ENCODE measurements around the gene SHISA9.

SHISA9 gene

DNA sequence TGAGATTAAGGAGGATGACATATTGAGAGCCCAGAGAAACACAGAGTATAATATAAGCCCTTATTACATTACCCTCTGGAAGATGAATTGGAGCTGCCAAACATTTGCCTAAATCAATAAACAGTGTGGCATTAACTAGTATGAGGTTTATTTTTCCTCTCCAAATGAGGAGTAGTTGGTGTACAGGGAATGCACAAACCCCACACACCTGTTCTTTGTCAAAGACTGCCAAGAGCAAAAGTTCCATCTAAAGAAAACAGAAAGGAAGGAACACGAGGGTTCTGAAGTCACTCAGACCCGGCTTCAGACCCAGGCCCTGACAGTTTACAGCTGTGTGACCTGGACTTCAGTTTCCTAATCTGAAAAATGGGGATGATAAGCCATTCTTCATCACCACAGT lies 138.1 kb downstream of the SHISA9 start:
- TF ChIP-seq, protein P1, sequence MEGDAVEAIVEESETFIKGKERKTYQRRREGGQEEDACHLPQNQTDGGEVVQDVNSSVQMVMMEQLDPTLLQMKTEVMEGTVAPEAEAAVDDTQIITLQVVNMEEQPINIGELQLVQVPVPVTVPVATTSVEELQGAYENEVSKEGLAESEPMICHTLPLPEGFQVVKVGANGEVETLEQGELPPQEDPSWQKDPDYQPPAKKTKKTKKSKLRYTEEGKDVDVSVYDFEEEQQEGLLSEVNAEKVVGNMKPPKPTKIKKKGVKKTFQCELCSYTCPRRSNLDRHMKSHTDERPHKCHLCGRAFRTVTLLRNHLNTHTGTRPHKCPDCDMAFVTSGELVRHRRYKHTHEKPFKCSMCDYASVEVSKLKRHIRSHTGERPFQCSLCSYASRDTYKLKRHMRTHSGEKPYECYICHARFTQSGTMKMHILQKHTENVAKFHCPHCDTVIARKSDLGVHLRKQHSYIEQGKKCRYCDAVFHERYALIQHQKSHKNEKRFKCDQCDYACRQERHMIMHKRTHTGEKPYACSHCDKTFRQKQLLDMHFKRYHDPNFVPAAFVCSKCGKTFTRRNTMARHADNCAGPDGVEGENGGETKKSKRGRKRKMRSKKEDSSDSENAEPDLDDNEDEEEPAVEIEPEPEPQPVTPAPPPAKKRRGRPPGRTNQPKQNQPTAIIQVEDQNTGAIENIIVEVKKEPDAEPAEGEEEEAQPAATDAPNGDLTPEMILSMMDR (IDR thresholded peaks at IDR 0.05; ENCODE audit: low read depth, low read length), result no peak
- no peak overlapping the region for H3K4me3 ChIP-seq (ENCODE audit: low read length)
- no peaks in the 10 kb centered on the region for H3K36me3 ChIP-seq (replicated peaks; ENCODE audit: low read depth, low read length)
- H2AFZ ChIP-seq (ENCODE audit: low read depth, low read length), result no peak overlapping the region
- no peaks in the 10 kb centered on the region for H3K9me3 ChIP-seq (ENCODE audit: insufficient read depth, low read length)
- 0 out of 2 replicates have a peak, but pooled peaks cover 4% of the 10 kb centered on the region for H4K20me1 ChIP-seq (ENCODE audit: insufficient read depth, low read length)
- H3K4me2 ChIP-seq (ENCODE audit: low read length), result no peak overlapping the region
- H3K27ac ChIP-seq (ENCODE audit: low read length), result no peak overlapping the region
- no peak overlapping the region for H3K9ac ChIP-seq (ENCODE audit: low read length)
- H3K79me2 ChIP-seq (ENCODE audit: low read length), result no peaks in the 10 kb centered on the region
- H3K27me3 ChIP-seq (ENCODE audit: low read depth, low read length), result no peaks in the 10 kb centered on the region; the same call in 1 of the 2 replicates
- H3K4me1 ChIP-seq (ENCODE audit: low read length), result no peaks in the 10 kb centered on the region

DNA sequence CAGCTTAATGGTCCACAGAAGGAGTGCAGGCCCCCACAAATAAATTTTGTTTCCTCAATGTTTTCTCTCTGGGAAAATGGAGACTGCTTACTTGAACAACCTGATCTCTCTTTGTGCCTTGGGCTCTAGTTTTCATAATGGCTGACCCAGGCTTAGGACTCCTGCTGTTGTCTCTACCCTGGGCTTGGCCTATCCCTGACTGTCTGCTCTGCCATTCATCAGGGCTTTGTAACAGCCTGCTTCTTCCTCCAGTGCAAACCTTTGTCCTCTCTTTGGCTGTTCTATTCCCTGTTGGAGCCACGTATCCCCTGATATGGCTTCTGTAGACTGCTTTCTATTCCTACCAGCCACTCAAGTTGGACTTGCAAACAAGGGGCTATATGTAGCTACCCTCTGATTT lies 139.8 kb downstream of the SHISA9 start:
- Histone ChIP-seq H3K79me2 (ENCODE audit: low read length) (no peaks in the 10 kb centered on the region), H2AFZ (ENCODE audit: low read depth, low read length) (no peak overlapping the region), H3K4me1 (ENCODE audit: low read length) (no peaks in the 10 kb centered on the region), H3K27ac (ENCODE audit: low read length) (no peak overlapping the region), H3K27me3 (ENCODE audit: low read depth, low read length) (no peaks in the 10 kb centered on the region; the same call in 1 of the 2 replicates), H4K20me1 (ENCODE audit: insufficient read depth, low read length) (0 out of 2 replicates have a peak, but pooled peaks cover 3% of the 10 kb centered on the region), H3K4me3 (ENCODE audit: low read length) (no peak overlapping the region), H3K4me2 (ENCODE audit: low read length) (no peak overlapping the region), H3K36me3 (replicated peaks; ENCODE audit: low read depth, low read length) (no peaks in the 10 kb centered on the region), H3K9me3 (ENCODE audit: insufficient read depth, low read length) (no peaks in the 10 kb centered on the region), H3K9ac (ENCODE audit: low read length) (no peak overlapping the region)
- TF ChIP-seq EZH2phosphoT487 (IDR thresholded peaks at IDR 0.05; ENCODE audit: low read depth), result no peak
- TF ChIP-seq, protein P1 (IDR thresholded peaks at IDR 0.05; ENCODE audit: low read depth, low read length), result no peak

DNA sequence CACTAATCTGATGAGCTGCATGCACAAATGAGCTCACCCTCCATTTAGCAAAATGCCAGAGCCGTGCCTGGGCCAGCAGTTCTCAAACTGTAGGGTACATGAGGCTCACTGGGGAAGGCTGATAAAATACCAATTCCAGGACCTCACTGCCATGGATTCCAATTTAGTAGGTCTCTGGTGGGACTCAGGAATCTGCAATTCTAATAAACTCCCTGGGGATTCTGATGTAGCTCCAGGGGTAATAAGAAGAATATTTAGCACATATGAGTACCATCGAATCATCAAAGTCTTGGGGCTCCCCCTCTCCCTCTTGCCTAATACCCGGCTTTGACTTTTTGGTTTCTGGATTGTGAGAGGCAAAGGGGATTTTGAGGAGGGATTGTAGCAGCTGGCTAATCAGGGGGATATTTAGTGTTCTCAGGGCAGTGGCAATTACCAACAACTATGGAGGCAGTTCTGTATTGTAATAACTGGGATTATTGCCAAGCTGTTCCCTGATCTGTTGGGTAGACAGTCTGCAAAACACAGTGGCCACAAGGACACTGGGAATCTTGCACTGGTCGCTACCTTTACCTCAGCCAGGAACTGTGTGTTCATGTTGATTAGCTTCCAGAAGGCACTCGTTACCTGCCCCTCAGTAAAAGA lies 140.4 kb downstream of the SHISA9 start:
- Histone ChIP-seq H3K36me3 (replicated peaks; ENCODE audit: low read depth, low read length) (no peaks in the 10 kb centered on the region), H3K27ac (ENCODE audit: low read length) (no peak overlapping the region), H3K9me3 (ENCODE audit: insufficient read depth, low read length) (no peaks in the 10 kb centered on the region), H3K27me3 (ENCODE audit: low read depth, low read length) (no peaks in the 10 kb centered on the region; the same call in 1 of the 2 replicates), H3K4me1 (ENCODE audit: low read length) (no peaks in the 10 kb centered on the region), H3K79me2 (ENCODE audit: low read length) (no peaks in the 10 kb centered on the region), H2AFZ (ENCODE audit: low read depth, low read length) (no peak overlapping the region), H3K9ac (ENCODE audit: low read length) (no peak overlapping the region), H3K4me3 (ENCODE audit: low read length) (no peak overlapping the region), H3K4me2 (ENCODE audit: low read length) (no peak overlapping the region), H4K20me1 (ENCODE audit: insufficient read depth, low read length) (no peaks in the 10 kb centered on the region)
- TF ChIP-seq, protein P1 (IDR thresholded peaks at IDR 0.05; ENCODE audit: low read depth, low read length), result no peak
- no peak for TF ChIP-seq EZH2phosphoT487 (IDR thresholded peaks at IDR 0.05; ENCODE audit: low read depth)

DNA sequence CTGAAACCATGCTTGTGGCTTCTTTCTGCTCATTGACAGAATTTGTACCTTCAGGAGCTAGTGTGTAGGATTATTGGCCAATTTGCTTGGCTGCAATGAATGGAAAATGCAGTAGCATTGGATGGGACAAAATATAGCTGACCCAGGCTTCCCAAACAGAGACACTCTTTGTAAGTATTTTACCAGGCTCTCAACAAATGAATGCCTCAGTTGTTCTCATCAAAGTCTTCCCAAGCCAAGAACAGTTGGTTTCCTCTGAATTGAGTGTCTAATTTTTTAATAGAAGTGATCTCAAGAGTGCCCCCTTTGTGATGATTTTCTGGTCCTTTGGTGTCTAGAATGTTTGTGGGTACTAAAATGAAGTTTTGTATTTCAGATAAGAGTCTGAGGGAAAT lies 140.9 kb downstream of the SHISA9 start:
- H3K79me2 ChIP-seq (ENCODE audit: low read length), result no peaks in the 10 kb centered on the region

More for the DNA sequence above, 140.9 kb downstream of the SHISA9 start:
- Histone ChIP-seq H3K4me2 (ENCODE audit: low read length) (no peak overlapping the region), H4K20me1 (ENCODE audit: insufficient read depth, low read length) (no peaks in the 10 kb centered on the region), H2AFZ (ENCODE audit: low read depth, low read length) (no peak overlapping the region), H3K4me1 (ENCODE audit: low read length) (no peaks in the 10 kb centered on the region), H3K27me3 (ENCODE audit: low read depth, low read length) (no peaks in the 10 kb centered on the region; the same call in 1 of the 2 replicates), H3K4me3 (ENCODE audit: low read length) (no peak overlapping the region), H3K27ac (ENCODE audit: low read length) (no peak overlapping the region), H3K9ac (ENCODE audit: low read length) (no peak overlapping the region), H3K36me3 (replicated peaks; ENCODE audit: low read depth, low read length) (no peaks in the 10 kb centered on the region), H3K9me3 (ENCODE audit: insufficient read depth, low read length) (no peaks in the 10 kb centered on the region)
- TF ChIP-seq, protein P1 (IDR thresholded peaks at IDR 0.05; ENCODE audit: low read depth, low read length), result no peak
- TF ChIP-seq EZH2phosphoT487 (IDR thresholded peaks at IDR 0.05; ENCODE audit: low read depth), result no peak
